H1 (cell line): ENCODE data around the gene FOXC1. TPM values are rescaled to one million over a fixed set of nuclear protein-coding genes. Genes with fewer than 3 reads are reported as not detected.

Experiments used
- CTCF ChIA-PET: fragments of 300-600 bp; sonication (Branson Sonifier 250); formaldehyde crosslinking; loops from one replicate; lab custom pipeline; 2021; ENCODE audit not compliant: partially characterized antibody; lab: Charles Lee
- POLR2A ChIA-PET: fragments of 300-600 bp; sonication (Branson Sonifier 250); formaldehyde crosslinking; loops from one replicate; lab custom pipeline; 2021; ENCODE audit warnings: inconsistent platforms; ENCODE audit not compliant: partially characterized antibody; lab: Charles Lee
- DNase-seq, 2 experiments: peaks; one replicate each; pipeline versions ENCODE4 v3.0.0 to v3.0.0-alpha.2; 2010 to 2022; ENCODE audit warnings: low spot score in 2 of 2, low read depth in 1 of 2, mixed read lengths in 1 of 2
- FAIRE-seq: peaks from 2 replicates; lab custom pipeline; 2011; peaks lifted over from hg19 to GRCh38; lab: Jason Lieb, UNC
- H2AFZ ChIP-seq: 2 replicates; pipeline ENCODE4 v1.8.1; 2012; ENCODE audit warnings: low read length, inconsistent platforms
- H2AK5ac ChIP-seq: 2 replicates; pipeline ENCODE4 v1.6.1; 2013; ENCODE audit warnings: low read depth, low read length
- H2BK120ac ChIP-seq: replicated peaks from 2 replicates; pipeline ENCODE3; 2013; ENCODE audit warnings: low read depth, low read length, inconsistent platforms
- H2BK12ac ChIP-seq: 2 replicates; pipeline ENCODE4 v1.6.1; 2013; ENCODE audit warnings: low read depth, low read length
- H2BK15ac ChIP-seq: 2 replicates; pipeline ENCODE4 v1.6.1; 2013; ENCODE audit warnings: low read length
- H2BK20ac ChIP-seq: 2 replicates; pipeline ENCODE4 v1.6.1; 2013; ENCODE audit warnings: low read length
- H2BK5ac ChIP-seq: 2 replicates; pipeline ENCODE4 v1.6.1; 2013; ENCODE audit warnings: low read depth, low read length
- H3K14ac ChIP-seq: 2 replicates; pipeline ENCODE4 v1.6.1; 2013; ENCODE audit warnings: inconsistent platforms; ENCODE audit not compliant: insufficient read length
- H3K18ac ChIP-seq: 2 replicates; pipeline ENCODE4 v1.6.1; 2013; ENCODE audit warnings: low read length; ENCODE audit errors: extremely low read depth
- H3K23ac ChIP-seq: 2 replicates; pipeline ENCODE4 v1.6.1; 2013; ENCODE audit warnings: inconsistent platforms; ENCODE audit not compliant: insufficient read length
- H3K23me2 ChIP-seq: 2 replicates; pipeline ENCODE4 v1.6.1; 2013; ENCODE audit warnings: low read depth, low read length
- H3K27ac ChIP-seq: 2 replicates; pipeline ENCODE4 v1.6.1; 2011; ENCODE audit warnings: low read depth, low read length, inconsistent platforms
- H3K27me3 ChIP-seq, 4 experiments: replicated peaks in 1 of 4; 1 replicate in 1 of 4; 2 replicates in 3 of 4; pipeline versions ENCODE4 v1.6.1 to v1.8.1; 2011 to 2013; ENCODE audit warnings: low read length in 3 of 4, mild to moderate bottlenecking in 3 of 4, inconsistent platforms in 2 of 4, mixed read lengths in 2 of 4, moderate library complexity in 1 of 4; ENCODE audit not compliant: control insufficient read depth in 3 of 4, insufficient read depth in 3 of 4; ENCODE audit errors: extremely low read depth in 1 of 4
- H3K36me3 ChIP-seq, 4 experiments: 2 replicates each; pipeline versions ENCODE4 v1.6.1 to v1.8.1; 2011 to 2013; ENCODE audit warnings: mild to moderate bottlenecking in 4 of 4, low read length in 3 of 4, moderate library complexity in 2 of 4, control low read depth in 1 of 4, inconsistent platforms in 1 of 4; ENCODE audit not compliant: insufficient read depth in 4 of 4, control insufficient read depth in 2 of 4
- H3K4ac ChIP-seq: replicated peaks from 2 replicates; pipeline ENCODE3; 2013; ENCODE audit warnings: low read length, low read depth, mixed read lengths, inconsistent platforms; ENCODE audit not compliant: insufficient read length
- H3K4me1 ChIP-seq, 4 experiments: replicated peaks in 1 of 4; 1 replicate in 1 of 4; 2 replicates in 3 of 4; pipeline versions ENCODE4 v1.6.1 to v1.8.1; 2011 to 2013; ENCODE audit warnings: low read length in 3 of 4, inconsistent platforms in 2 of 4, mixed read lengths in 1 of 4; ENCODE audit not compliant: insufficient read depth in 4 of 4, control insufficient read depth in 3 of 4
- H3K4me2 ChIP-seq, 2 experiments: 2 replicates each; pipeline versions ENCODE4 v1.6.1 to v1.8.1; 2011 to 2013; ENCODE audit warnings: low read depth in 2 of 2, low read length in 2 of 2, control low read depth in 1 of 2, inconsistent platforms in 1 of 2, mild to moderate bottlenecking in 1 of 2; ENCODE audit not compliant: insufficient read depth in 1 of 2
- H3K4me3 ChIP-seq, 4 experiments: fragments of 200-600, 300-600 bp in 1 of 4; sonication (generic), shearing (Covaris generic), sonication (Bioruptor Twin) in 1 of 4; 2 replicates each; pipeline versions ENCODE4 v1.5.1 to v1.8.1; 2011 to 2016; ENCODE audit warnings: low read length in 4 of 4, low read depth in 3 of 4, control low read depth in 2 of 4, inconsistent platforms in 2 of 4, mild to moderate bottlenecking in 2 of 4, mixed read lengths in 1 of 4, moderate library complexity in 1 of 4; ENCODE audit not compliant: insufficient read depth in 2 of 4; ENCODE audit errors: extremely low read depth in 1 of 4
- H3K56ac ChIP-seq: replicated peaks from 2 replicates; pipeline ENCODE3; 2013; ENCODE audit warnings: low read depth, mild to moderate bottlenecking, mixed read lengths, low read length, inconsistent platforms; ENCODE audit not compliant: insufficient read length
- H3K79me1 ChIP-seq: 2 replicates; pipeline ENCODE4 v1.6.1; 2013; ENCODE audit warnings: low read depth, low read length, control low read depth
- H3K79me2 ChIP-seq, 2 experiments: 2 replicates each; pipeline versions ENCODE4 v1.6.1 to v1.8.1; 2012 to 2013; ENCODE audit warnings: low read length in 2 of 2, mild to moderate bottlenecking in 2 of 2, inconsistent platforms in 1 of 2; ENCODE audit not compliant: insufficient read depth in 2 of 2, control insufficient read depth in 1 of 2
- H3K9ac ChIP-seq, 4 experiments: replicated peaks in 1 of 4; 1 replicate in 1 of 4; 2 replicates in 3 of 4; pipeline versions ENCODE4 v1.6.1 to v1.8.1; 2011 to 2013; ENCODE audit warnings: low read depth in 3 of 4, low read length in 3 of 4, control low read depth in 2 of 4, mild to moderate bottlenecking in 2 of 4, moderate library complexity in 2 of 4, inconsistent platforms in 1 of 4; ENCODE audit errors: extremely low read depth in 1 of 4
- H3K9me3 ChIP-seq, 2 experiments: 2 replicates each; pipeline versions ENCODE4 v1.6.1 to v1.8.1; 2012 to 2013; ENCODE audit warnings: mild to moderate bottlenecking in 2 of 2, moderate library complexity in 2 of 2, control low read depth in 1 of 2, inconsistent platforms in 1 of 2, low read depth in 1 of 2, low read length in 1 of 2, mixed read lengths in 1 of 2; ENCODE audit not compliant: insufficient read depth in 2 of 2
- H4K20me1 ChIP-seq, 2 experiments: replicated peaks in 1 of 2; 2 replicates each; pipeline versions ENCODE3 to v1.8.1; 2011 to 2013; ENCODE audit warnings: inconsistent platforms in 2 of 2, low read length in 2 of 2, mild to moderate bottlenecking in 1 of 2; ENCODE audit not compliant: insufficient read depth in 2 of 2, control insufficient read depth in 1 of 2
- H4K5ac ChIP-seq: 2 replicates; pipeline ENCODE4 v1.6.1; 2013; ENCODE audit warnings: low read length, low read depth, mixed read lengths, inconsistent platforms; ENCODE audit not compliant: insufficient read length
- H4K8ac ChIP-seq: 2 replicates; pipeline ENCODE4 v1.8.0; 2013; ENCODE audit warnings: mild to moderate bottlenecking, moderate library complexity, low read length, inconsistent platforms; ENCODE audit not compliant: insufficient read depth; ENCODE audit errors: extremely low read depth
- H4K91ac ChIP-seq: replicated peaks from 2 replicates; pipeline ENCODE3; 2013; ENCODE audit warnings: low read length, mixed read lengths, inconsistent platforms; ENCODE audit not compliant: insufficient read length
- ASH2L ChIP-seq: fragments of 200-600, 300-600 bp; sonication (generic); IDR thresholded peaks from one replicate; pipeline ENCODE4 v1.7.1; 2017; ENCODE audit warnings: low read length
- BRCA1 ChIP-seq: IDR thresholded peaks from 2 replicates; pipeline ENCODE4 v1.6.1; 2012; ENCODE audit warnings: low read depth, low read length, improper control_type of control experiment
- CBX8 ChIP-seq: fragments of 300-800, 300-1000 bp; sonication (generic); IDR thresholded peaks from 2 replicates; pipeline ENCODE4 v1.7.1; 2016; ENCODE audit warnings: low read depth, low read length, borderline replicate concordance
- CHD2 ChIP-seq: IDR thresholded peaks from 2 replicates; pipeline ENCODE4 v1.6.1; 2012; ENCODE audit warnings: low read length, improper control_type of control experiment
- EGR1 ChIP-seq: IDR thresholded peaks from 2 replicates; pipeline ENCODE4 v1.6.1; 2011; ENCODE audit warnings: low read depth, low read length, borderline replicate concordance
- EZH2 ChIP-seq: fragments of 200-600 bp; sonication (generic); IDR thresholded peaks from 2 replicates; pipeline ENCODE4 v1.7.1; 2012; ENCODE audit warnings: low read depth, mild to moderate bottlenecking, moderate library complexity, low read length, inconsistent platforms; ENCODE audit not compliant: severe bottlenecking
- GABPA ChIP-seq: IDR thresholded peaks from 2 replicates; pipeline ENCODE4 v1.6.1; 2011; ENCODE audit warnings: mild to moderate bottlenecking, low read length, moderate library complexity, borderline replicate concordance; ENCODE audit not compliant: insufficient read depth
- KDM1A ChIP-seq: fragments of 200-600, 300-600 bp; sonication (generic); IDR thresholded peaks from 2 replicates; pipeline ENCODE4 v1.7.1; 2016; ENCODE audit warnings: mild to moderate bottlenecking, low read length, borderline replicate concordance
- PHF8 ChIP-seq: fragments of 200-600 bp; sonication (generic); conservative IDR thresholded peaks from 2 replicates; pipeline ENCODE4 v1.7.1; 2012; ENCODE audit warnings: low read depth, mild to moderate bottlenecking, inconsistent platforms, low read length, moderate library complexity
- POLR2AphosphoS5 ChIP-seq: IDR thresholded peaks from 2 replicates; pipeline ENCODE4 v1.6.1; 2011; ENCODE audit warnings: low read depth, low read length
- SIN3A ChIP-seq, 2 experiments: IDR thresholded peaks in 1 of 2; conservative IDR thresholded peaks in 1 of 2; 2 replicates each; pipeline ENCODE4 v1.6.1; 2011 to 2012; ENCODE audit warnings: low read length in 2 of 2, improper control_type of control experiment in 1 of 2, low read depth in 1 of 2, mild to moderate bottlenecking in 1 of 2
- SP2 ChIP-seq: IDR thresholded peaks from 2 replicates; pipeline ENCODE4 v1.6.1; 2012; ENCODE audit warnings: mild to moderate bottlenecking, low read length, inconsistent platforms
- SRF ChIP-seq: IDR thresholded peaks from 2 replicates; pipeline ENCODE4 v1.6.1; 2011; ENCODE audit warnings: mild to moderate bottlenecking, low read depth, low read length, moderate library complexity
- ZNF274 ChIP-seq: IDR thresholded peaks from 2 replicates; pipeline ENCODE4 v1.7.0; 2012; ENCODE audit warnings: low read length, borderline replicate concordance; ENCODE audit errors: extremely low read depth
- WGBS, 2 experiments: shearing (Covaris generic) in 1 of 2; methylation state at CpG; one replicate each; pipeline versions ENCODE4 v1.1.6 to v1.1.7; 2013 to 2015; ENCODE audit warnings: low lambda C conversion rate in 2 of 2, mixed read lengths in 2 of 2, inconsistent platforms in 1 of 2, low coverage in 1 of 2, missing lambda C conversion rate in 1 of 2; ENCODE audit not compliant: insufficient replicate concordance in 2 of 2, insufficient coverage in 1 of 2, insufficient read length in 1 of 2; ENCODE audit errors: extremely low coverage in 1 of 2, missing lambda C conversion rate in 1 of 2; 5-methylcytosine and 5-hydroxymethylcytosine counted together
- polyA plus RNA-seq, 7 experiments: library from polyadenylated mRNA; depleted of rRNA in 3 of 7; stranded (reverse) in 5 of 7; unstranded in 2 of 7; fragments of >200 nt in 5 of 7; fragments of 200-250 nt in 2 of 7; gene quantifications; 1 replicate in 5 of 7; 2 replicates in 1 of 7; 4 replicates in 1 of 7; pipeline versions ENCODE4 v1.2.1 to v1.2.3, GENCODE V29; 2011 to 2013; ENCODE audit warnings: missing spikeins in 2 of 7, mixed read lengths in 2 of 7
- total RNA-seq: library from RNA; stranded (reverse); fragmentation: NEBNext Ultra II Directional; extraction: Animal tissue kit (Norgen Biotek cat#: 25700); gene quantifications from 2 replicates; pipeline ENCODE4 v1.2.1, GENCODE V29; 2021

FOXC1 gene
- total and polyA plus RNA-seq, 2 of the 8 experiments (the other 6 are each of a cell fraction or from before 2014, with no cell fraction given), result 0.22 TPM; not detected in 1

DNA sequence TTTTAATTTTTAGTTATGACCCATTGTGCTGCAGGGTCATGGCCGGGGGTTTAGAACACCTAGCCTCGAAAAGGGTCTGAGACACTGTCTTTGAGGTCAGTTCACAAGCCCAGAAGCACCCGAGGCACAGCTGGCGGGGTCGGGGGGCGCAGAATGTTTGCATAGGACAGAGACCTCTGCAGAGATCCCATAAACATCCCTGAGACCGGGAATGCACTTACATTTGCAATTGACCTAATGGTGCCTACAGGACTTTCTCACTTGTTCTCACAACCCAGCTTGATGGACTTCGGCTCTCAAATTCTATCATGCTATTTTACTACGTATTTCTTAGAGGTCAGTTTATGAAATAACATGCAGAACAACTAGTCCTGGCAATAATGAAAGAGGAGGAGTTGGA lies 33.5 kb upstream of the FOXC1 start:
- Histone ChIP-seq H3K4me2 (no peak overlapping the region), H4K91ac (no peak overlapping the region), H2BK15ac (no peak overlapping the region), H4K20me1 (no peaks in the 10 kb centered on the region), H3K79me2 (no peaks in the 10 kb centered on the region), H2BK5ac (no peak overlapping the region), H3K4me1 (peaks cover 0 to 8% (median 4%) of the 10 kb centered on the region in 4 experiments; a peak in 4 of 7 replicates), H3K27me3 (peaks cover 0 to 3% (median 0%) of the 10 kb centered on the region in 4 experiments; a peak in 1 of 7 replicates), H3K4me3 (no peak overlapping the region), H3K23me2 (no peaks in the 10 kb centered on the region), H2BK20ac (no peak overlapping the region), H4K5ac (no peak overlapping the region), H3K27ac (no peak overlapping the region), H2BK12ac (no peak overlapping the region), H3K9ac (no peak overlapping the region), H3K79me1 (no peaks in the 10 kb centered on the region), H3K36me3 (no peaks in the 10 kb centered on the region), H3K4ac (no peak overlapping the region), H3K18ac (no peak overlapping the region), H3K14ac (no peak overlapping the region), H2AK5ac (no peak overlapping the region), H3K9me3 (no peaks in the 10 kb centered on the region), H4K8ac (no peak overlapping the region), H3K23ac (no peak overlapping the region), H3K56ac (no peak overlapping the region), H2AFZ (no peak overlapping the region), H2BK120ac (no peak overlapping the region)
- WGBS, 2 experiments, result 87% methylated on average over 9 of the region's 9 CpGs; no CpG with 5 or more reads in 1 of the 2 experiments
- FAIRE-seq, result no peak
- ChIA-PET POLR2A (no interaction called here), CTCF (interaction anchor here (0.9 kb wide), 1 partner anchor 21 kb away, joined by 4 read pairs; no protein-coding TSS in a partner anchor)
- no peak for DNase-seq
- no peak for TF ChIP-seq ZNF274
- no peak for TF ChIP-seq CHD2
- TF ChIP-seq SP2, result no peak
- TF ChIP-seq BRCA1, result no peak
- TF ChIP-seq SIN3A (conservative IDR thresholded peaks at IDR 0.05 in 1 of 2, IDR thresholded peaks at IDR 0.05 in 1 of 2; ENCODE audit: low read depth in 1 of 2, low read length in 2 of 2), result no peak
- no peak for TF ChIP-seq EZH2
- TF ChIP-seq ASH2L, result no peak
- no peak for TF ChIP-seq GABPA
- TF ChIP-seq KDM1A, result no peak
- TF ChIP-seq EGR1, result no peak
- no peak for TF ChIP-seq PHF8
- TF ChIP-seq POLR2AphosphoS5, result no peak
- TF ChIP-seq SRF, result no peak
- TF ChIP-seq CBX8, result no peak
